GM19239 (cell line): ENCODE results near the gene LOXHD1.

Experiments
- DNase-seq: peaks from one replicate; pipeline ENCODE4 v3.0.0; 2011; ENCODE audit warnings: low spot score; ENCODE audit not compliant: insufficient read length
- FAIRE-seq: peaks from 2 replicates; lab custom pipeline; 2011; peaks lifted over from hg19 to GRCh38; lab: Jason Lieb, UNC

LOXHD1 gene

GRCh38 chr18:46461993-46462392 is 195.0 kb downstream of the LOXHD1 start:
- FAIRE-seq (no peak), DNase-seq (no peak)

DNA sequence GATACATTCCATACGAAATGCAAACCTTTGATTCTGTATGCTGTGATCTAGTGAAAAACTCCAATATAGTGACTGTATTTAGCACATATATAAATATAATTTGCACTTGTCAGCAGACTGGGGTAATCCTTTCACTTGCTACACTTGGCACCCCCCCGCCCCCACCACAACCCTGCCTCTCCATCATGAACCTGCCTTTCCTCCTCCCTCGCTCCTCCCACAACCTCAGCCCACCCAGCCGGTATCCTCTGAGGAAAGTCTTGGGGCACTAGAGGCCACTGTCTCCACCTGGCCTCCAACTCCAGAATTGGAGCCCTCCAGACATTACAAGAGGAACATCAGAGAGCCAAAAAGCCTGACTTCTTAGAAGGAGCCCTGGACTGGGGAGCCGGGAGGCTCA is 196.3 kb downstream of the LOXHD1 start:
- DNase-seq (no peak), FAIRE-seq (no peak)

- DNase-seq (no peak), FAIRE-seq (no peak)
Observed at GRCh38 chr18:46459789-46460455, 197.1 kb downstream of the LOXHD1 start.

DNA sequence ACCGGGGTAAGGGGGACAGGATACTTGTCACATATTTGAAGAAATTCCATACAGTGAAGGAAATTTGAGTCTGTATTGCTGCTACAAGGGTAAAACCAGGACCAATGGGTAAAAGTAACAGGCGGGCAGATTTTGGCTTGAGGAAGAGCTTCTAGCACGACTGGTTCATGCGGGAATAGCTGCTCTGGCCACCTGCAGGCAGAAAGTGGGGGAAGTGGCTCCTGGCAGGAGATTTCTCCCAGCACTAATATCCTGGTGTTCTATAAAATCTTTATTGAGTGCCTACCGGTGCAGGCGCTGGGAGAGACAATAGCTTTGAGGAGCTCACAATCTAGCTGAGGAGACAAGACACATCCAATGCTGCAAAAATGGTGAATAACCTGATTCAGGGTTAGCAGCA is 198.5 kb downstream of the LOXHD1 start:
- no peak for DNase-seq
- no peak for FAIRE-seq

- no peak for DNase-seq
- no peak for FAIRE-seq
Observed at GRCh38 chr18:46456691-46457090, 200.3 kb downstream of the LOXHD1 start.

- DNase-seq (no peak), FAIRE-seq (no peak)
Observed at GRCh38 chr18:46452820-46453219, 204.2 kb downstream of the LOXHD1 start.

GRCh38 chr18:46449499-46449898 is 207.5 kb downstream of the LOXHD1 start:
- no peak for FAIRE-seq
- no peak for DNase-seq

DNA sequence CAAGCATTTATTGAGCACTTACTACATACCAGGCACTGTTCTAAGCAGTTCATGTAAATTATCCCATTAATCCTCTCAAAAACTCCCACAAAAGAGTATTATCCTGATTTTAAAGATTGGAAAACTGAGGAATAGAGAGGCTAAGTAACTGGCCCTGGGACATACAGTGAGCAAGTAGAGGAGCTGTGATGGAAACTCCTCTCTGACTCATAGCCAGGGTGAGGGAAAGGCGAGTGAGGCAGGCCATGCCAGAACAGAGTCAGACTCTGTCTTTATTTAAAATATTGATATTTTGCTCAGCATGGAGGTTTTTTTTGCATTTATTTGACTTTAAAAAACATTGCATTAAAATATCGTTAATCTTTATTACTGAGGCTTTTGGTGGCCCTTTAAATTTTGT is 208.0 kb downstream of the LOXHD1 start:
- FAIRE-seq (no peak), DNase-seq (no peak)

GRCh38 chr18:46448347-46448746 is 208.7 kb downstream of the LOXHD1 start:
- DNase-seq (no peak), FAIRE-seq (no peak)

DNA sequence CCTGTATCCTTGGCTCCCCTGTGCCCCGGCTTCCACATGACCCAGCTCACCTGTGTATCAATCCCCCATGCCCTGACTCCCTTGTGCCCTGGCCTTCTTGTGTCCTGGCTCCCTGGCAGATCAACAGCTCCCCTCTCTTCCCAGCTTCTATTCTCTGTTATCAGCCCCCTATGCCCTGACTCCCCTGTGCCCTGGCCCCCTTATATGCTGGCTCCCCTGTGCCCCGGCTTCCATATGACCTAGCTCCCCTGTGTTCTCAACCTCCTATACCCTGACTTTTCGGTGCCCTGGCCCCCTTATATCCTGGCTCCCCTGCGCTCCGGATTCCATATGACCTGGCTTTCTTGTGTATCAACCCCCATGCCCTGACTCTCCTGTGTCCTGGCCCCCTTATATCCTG is 209.2 kb downstream of the LOXHD1 start:
- FAIRE-seq (no peak), DNase-seq (no peak)

DNA sequence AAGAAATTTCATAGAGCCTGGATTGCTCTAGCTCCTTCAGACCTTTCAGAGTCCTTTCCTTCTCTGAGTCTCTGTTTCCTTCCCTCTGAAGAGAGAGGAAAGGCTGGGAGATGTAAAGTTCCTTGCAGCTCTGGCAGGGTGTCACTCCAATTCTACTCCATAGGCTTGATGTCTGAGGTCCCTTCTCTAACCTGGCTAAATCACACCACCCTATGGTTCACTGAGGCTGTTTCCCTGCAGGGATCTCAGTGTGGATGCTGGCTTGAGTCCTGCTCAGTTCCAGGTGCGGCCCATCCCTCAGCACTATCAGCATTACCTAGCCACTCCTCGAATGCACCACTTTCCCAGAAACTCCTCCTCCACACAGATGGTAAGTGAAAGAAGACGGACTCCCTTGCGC is 209.7 kb downstream of the LOXHD1 start:
- FAIRE-seq (no peak), DNase-seq (no peak)

- FAIRE-seq: no peak
- no peak for DNase-seq
Observed at GRCh38 chr18:46445522-46446313, 211.3 kb downstream of the LOXHD1 start.

- FAIRE-seq (no peak), DNase-seq (no peak)
Observed at GRCh38 chr18:46439037-46439436, 218.0 kb downstream of the LOXHD1 start.

- DNase-seq: no peak
- FAIRE-seq: no peak
Observed at GRCh38 chr18:46437061-46437460, 220.0 kb downstream of the LOXHD1 start.

- FAIRE-seq (no peak), DNase-seq (no peak)
Observed at GRCh38 chr18:46436621-46437020, 220.4 kb downstream of the LOXHD1 start.

GRCh38 chr18:46435031-46435430 is 222.0 kb downstream of the LOXHD1 start:
- DNase-seq (no peak), FAIRE-seq (no peak)

- DNase-seq (no peak), FAIRE-seq (no peak)
Observed at GRCh38 chr18:46434629-46435028, 222.4 kb downstream of the LOXHD1 start.

DNA sequence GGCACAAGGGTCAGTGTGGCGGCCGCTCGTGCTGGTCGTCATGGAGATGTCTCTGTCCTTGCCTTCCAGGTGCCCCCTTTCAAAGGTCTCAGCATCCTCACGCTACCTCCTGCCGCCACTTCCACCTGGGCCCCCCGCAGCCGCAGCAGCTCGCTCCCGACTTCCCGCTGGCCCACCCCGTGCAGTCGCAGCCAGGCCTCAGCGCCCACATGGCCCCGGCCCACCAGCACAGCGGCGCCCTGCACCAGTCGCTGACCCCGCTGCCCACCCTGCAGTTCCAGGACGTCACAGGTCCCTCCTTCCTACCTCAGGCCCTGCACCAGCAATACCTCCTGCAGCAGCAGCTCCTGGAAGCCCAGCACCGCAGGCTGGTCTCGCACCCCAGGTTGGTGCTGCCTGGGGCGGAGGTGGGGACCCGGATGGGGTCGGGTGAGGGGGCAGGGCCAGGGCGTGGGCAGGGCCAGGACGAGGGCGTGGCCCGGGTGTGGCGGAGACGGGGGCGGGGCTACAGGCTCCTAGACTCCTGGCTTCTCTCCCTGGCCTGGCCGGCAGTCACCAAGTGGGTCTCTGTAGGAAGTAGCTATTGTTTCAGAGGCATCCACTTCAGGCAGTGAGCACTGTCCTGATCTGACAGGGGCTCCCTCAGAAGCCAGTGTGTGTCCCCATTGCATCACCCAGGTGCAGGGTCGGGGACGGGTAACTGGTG is 223.7 kb downstream of the LOXHD1 start:
- DNase-seq (no peak), FAIRE-seq (no peak)

DNA sequence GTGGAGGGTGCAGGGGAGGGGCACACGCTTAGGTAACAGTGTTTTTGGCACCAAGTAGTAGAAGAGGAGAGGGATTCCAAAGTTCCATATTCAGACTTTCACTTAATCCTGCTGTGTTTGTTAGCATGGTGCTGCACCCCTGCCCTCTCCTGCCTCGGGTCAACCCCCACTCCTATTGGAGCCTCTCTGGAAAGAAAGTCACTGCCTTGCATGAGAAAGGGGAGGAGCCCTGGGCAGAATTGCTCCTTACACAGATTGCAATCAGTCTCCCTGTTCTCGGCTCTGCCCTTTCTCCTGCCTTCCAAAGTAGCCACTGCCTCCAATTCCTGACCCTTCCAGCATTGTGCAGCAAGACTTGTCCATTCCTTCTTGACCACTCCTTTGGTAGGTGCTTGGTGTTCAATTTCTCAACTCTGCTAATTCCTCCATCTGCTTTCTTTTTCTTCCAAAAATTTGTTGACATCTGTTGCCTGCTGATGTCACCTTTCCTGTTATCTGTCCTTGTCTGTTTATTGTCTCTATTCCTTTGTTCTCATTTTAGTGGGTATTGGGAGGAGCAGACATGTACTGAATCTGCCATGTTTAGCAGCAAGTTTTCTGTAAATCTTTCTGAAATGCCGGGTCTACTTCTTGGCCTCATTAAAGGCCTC is 225.4 kb downstream of the LOXHD1 start:
- no peak for DNase-seq
- FAIRE-seq: no peak

DNA sequence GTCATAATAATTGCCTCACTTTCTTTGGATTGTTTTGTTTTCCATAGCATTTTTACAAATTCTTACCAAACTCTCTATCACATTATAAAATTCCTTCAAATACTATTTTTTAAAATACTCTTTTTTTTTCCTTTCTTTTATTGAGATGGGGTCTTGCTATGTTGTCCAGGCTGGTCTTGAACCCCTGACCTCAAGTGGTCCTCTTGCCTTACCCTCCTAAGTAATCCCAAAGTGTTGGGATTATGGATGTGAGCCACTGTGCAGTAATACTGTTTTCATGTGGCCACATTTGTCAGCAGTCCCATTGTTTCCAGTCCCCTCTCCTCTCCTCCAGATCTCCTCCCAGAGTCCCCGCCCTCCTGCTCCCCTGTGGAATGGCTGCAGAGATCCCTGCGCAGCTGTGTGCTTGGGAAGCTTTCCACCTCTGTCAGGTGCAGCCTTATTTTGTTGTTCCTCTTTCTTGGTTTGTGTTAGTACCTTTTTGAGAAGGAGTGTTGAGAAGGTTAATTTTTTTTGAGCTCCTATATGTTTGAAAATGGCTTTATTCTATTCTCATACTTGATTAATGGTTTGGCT is 227.3 kb downstream of the LOXHD1 start:
- FAIRE-seq: no peak
- no peak for DNase-seq
